Ascending aorta (tissue), 2 donors: ENCODE measurements around the gene ZNF789. TPM values are rescaled to one million over a fixed set of nuclear protein-coding genes. Genes with fewer than 3 reads are reported as not detected.

Experiments
- DNase-seq, 2 donors: peaks; one replicate each; pipeline ENCODE4 v3.0.0-alpha.2; 2019; ENCODE audit warnings: low spot score in 2 of 2
- H3K27ac ChIP-seq, 2 donors: fragments of 200-600 bp; sonication (generic); one replicate each; pipeline ENCODE4 v1.5.1; 2016 to 2017; ENCODE audit warnings: mild to moderate bottlenecking in 1 of 2
- H3K27me3 ChIP-seq: fragments of 200-600 bp; sonication (generic); one replicate; pipeline ENCODE4 v1.5.1; 2017
- H3K36me3 ChIP-seq, 2 donors: fragments of 200-600 bp; sonication (generic); one replicate each; pipeline ENCODE4 v1.5.1; 2016
- H3K4me1 ChIP-seq, 2 donors: fragments of 200-600 bp; sonication (generic); one replicate each; pipeline ENCODE4 v1.5.1; 2016 to 2017; ENCODE audit warnings: mild to moderate bottlenecking in 1 of 2
- H3K4me3 ChIP-seq, 2 donors: fragments of 200-600 bp; sonication (generic); one replicate each; pipeline ENCODE4 v1.5.1; 2016 to 2017; ENCODE audit warnings: mild to moderate bottlenecking in 1 of 2
- H3K9me3 ChIP-seq, 2 donors: fragments of 200-600 bp; sonication (generic); one replicate each; pipeline ENCODE4 v1.5.1; 2016
- CTCF ChIP-seq, 3 experiments: fragments of 200-600 bp in 2 of 3; fragments of 450-650 bp in 1 of 3; sonication (generic) in 2 of 3; IDR thresholded peaks; one replicate each; pipeline ENCODE4 v1.5.1; 2016 to 2019; ENCODE audit warnings: antibody characterized with exemption in 3 of 3, mild to moderate bottlenecking in 1 of 3, moderate library complexity in 1 of 3
- intact Hi-C: fragments of 100-400 bp; cut with DNase I; formaldehyde crosslinking; loops from one replicate; pipeline ENCODE4 v1.15.1; 2023
- total RNA-seq: library from RNA; depleted of rRNA; stranded (reverse); fragments of >200 nt; gene quantifications from one replicate; pipeline ENCODE4 v1.1.0, GENCODE V29; 2016

ZNF789 gene
- total RNA-seq, 1 donor from 2014 or later: 4.2 TPM

GRCh38 chr7:99460651-99461050 is 12.0 kb upstream of the ZNF789 start:
- Histone ChIP-seq H3K4me3 (no peak overlapping the region), H3K4me1 (peaks cover 9 to 10% of the 10 kb centered on the region in 2 donors), H3K9me3 (no peaks in the 10 kb centered on the region), H3K27me3 (no peaks in the 10 kb centered on the region), H3K36me3 (peaks cover 37 to 40% of the 10 kb centered on the region in 2 donors), H3K27ac (no peak overlapping the region)
- TF ChIP-seq CTCF (IDR thresholded peaks at IDR 0.05): no peak
- intact Hi-C loops: no loop called here
- no peak for DNase-seq

- no peak for DNase-seq
- intact Hi-C loops: no loop called here
- Histone ChIP-seq H3K27ac (no peak overlapping the region), H3K27me3 (no peaks in the 10 kb centered on the region), H3K9me3 (no peaks in the 10 kb centered on the region), H3K4me3 (no peak overlapping the region), H3K4me1 (peaks cover 10% of the 10 kb centered on the region in 2 donors), H3K36me3 (peaks cover 34% of the 10 kb centered on the region in 2 donors)
- no peak for TF ChIP-seq CTCF (IDR thresholded peaks at IDR 0.05)
These were observed 11.5 kb upstream of the ZNF789 start for GRCh38 chr7:99461221-99461620.

GRCh38 chr7:99465421-99465768 is 7.3 kb upstream of the ZNF789 start:
- H3K36me3 ChIP-seq: no peaks in the 10 kb centered on the region
- H3K4me3 ChIP-seq: peak overlapping the region; percentile 83 to 94
- TF ChIP-seq CTCF (IDR thresholded peaks at IDR 0.05): no peak
- H3K4me1 ChIP-seq: peaks cover 10 to 12% of the 10 kb centered on the region in 2 donors
- no peaks in the 10 kb centered on the region for H3K9me3 ChIP-seq
- no peak for DNase-seq
- intact Hi-C loops: no loop called here
- H3K27ac ChIP-seq: peak overlapping the region; percentile 73 to 84
- H3K27me3 ChIP-seq: no peaks in the 10 kb centered on the region

- Histone ChIP-seq H3K4me3 (no peak overlapping the region), H3K27ac (no peak overlapping the region), H3K9me3 (no peaks in the 10 kb centered on the region), H3K4me1 (peaks cover 10 to 20% of the 10 kb centered on the region in 2 donors), H3K36me3 (no peaks in the 10 kb centered on the region), H3K27me3 (no peaks in the 10 kb centered on the region)
- no peak for TF ChIP-seq CTCF (IDR thresholded peaks at IDR 0.05)
- intact Hi-C loops: no loop called here
- DNase-seq: no peak
These were observed 4.3 kb upstream of the ZNF789 start for GRCh38 chr7:99468336-99468918.

- DNase-seq: no peak
- intact Hi-C loops: no loop called here
- Histone ChIP-seq H3K36me3 (no peaks in the 10 kb centered on the region), H3K4me3 (no peak overlapping the region), H3K9me3 (no peaks in the 10 kb centered on the region), H3K4me1 (peaks cover 10 to 26% of the 10 kb centered on the region in 2 donors), H3K27ac (no peak overlapping the region), H3K27me3 (no peaks in the 10 kb centered on the region)
- no peak for TF ChIP-seq CTCF (IDR thresholded peaks at IDR 0.05)
These were observed 3.2 kb upstream of the ZNF789 start for GRCh38 chr7:99469381-99470065.
